Sigmoid colon (tissue), 4 donors: Measurements from ENCODE around the gene HS3ST2.

Experiments
- EP300 ChIP-seq, 4 donors: sonication (generic); formaldehyde crosslinking; IDR thresholded peaks; one replicate each; pipeline ENCODE4 v1.6.1; 2017; ENCODE audit warnings: antibody characterized with exemption in 4 of 4
- POLR2A ChIP-seq, 2 donors: fragments of 450-650 bp; IDR thresholded peaks; one replicate each; pipeline ENCODE4 v1.6.1; 2016; ENCODE audit warnings: antibody characterized with exemption in 2 of 2, mild to moderate bottlenecking in 2 of 2, moderate library complexity in 2 of 2
- TF ChIP-seq, protein P1 (sequence below), 4 experiments: fragments of 450-650 bp in 3 of 4; fragments of 200-600 bp in 1 of 4; IDR thresholded peaks; one replicate each; pipeline ENCODE4 v1.5.1; 2016 to 2019; ENCODE audit warnings: antibody characterized with exemption in 4 of 4, mild to moderate bottlenecking in 3 of 4, moderate library complexity in 2 of 4

DNA sequence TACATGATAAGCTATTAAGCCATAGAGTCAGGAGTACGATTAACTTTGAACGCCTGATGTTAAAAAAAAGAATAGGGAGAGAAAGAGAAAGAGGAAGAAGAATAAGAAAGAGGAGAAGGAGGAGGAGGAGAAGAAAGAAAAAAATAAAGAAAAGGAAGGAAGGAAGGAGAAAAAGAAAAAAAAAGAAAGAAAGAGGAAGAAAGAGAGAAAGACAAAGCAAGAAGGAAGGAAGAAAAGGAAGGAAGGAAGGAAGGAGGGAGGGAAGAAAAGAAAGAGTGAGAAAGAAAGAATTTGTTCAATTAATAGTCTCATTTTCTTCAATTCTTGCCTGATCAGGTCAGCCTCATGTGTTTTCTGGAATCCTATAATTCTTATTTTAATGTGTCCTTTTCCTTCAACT lies 33.7 kb downstream of the HS3ST2 start:
- no peak for TF ChIP-seq POLR2A (IDR thresholded peaks at IDR 0.05)
- TF ChIP-seq, protein P1, sequence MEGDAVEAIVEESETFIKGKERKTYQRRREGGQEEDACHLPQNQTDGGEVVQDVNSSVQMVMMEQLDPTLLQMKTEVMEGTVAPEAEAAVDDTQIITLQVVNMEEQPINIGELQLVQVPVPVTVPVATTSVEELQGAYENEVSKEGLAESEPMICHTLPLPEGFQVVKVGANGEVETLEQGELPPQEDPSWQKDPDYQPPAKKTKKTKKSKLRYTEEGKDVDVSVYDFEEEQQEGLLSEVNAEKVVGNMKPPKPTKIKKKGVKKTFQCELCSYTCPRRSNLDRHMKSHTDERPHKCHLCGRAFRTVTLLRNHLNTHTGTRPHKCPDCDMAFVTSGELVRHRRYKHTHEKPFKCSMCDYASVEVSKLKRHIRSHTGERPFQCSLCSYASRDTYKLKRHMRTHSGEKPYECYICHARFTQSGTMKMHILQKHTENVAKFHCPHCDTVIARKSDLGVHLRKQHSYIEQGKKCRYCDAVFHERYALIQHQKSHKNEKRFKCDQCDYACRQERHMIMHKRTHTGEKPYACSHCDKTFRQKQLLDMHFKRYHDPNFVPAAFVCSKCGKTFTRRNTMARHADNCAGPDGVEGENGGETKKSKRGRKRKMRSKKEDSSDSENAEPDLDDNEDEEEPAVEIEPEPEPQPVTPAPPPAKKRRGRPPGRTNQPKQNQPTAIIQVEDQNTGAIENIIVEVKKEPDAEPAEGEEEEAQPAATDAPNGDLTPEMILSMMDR (IDR thresholded peaks at IDR 0.05): no peak
- no peak for TF ChIP-seq EP300 (IDR thresholded peaks at IDR 0.05)
